Trophoblast cell (in vitro differentiated cells and primary cell): ENCODE data around the gene PIPOX.

Experiments used
- DNase-seq, 2 donors: peaks; one replicate each; pipeline ENCODE4 v3.0.0-alpha.2; 2016
- H2AFZ ChIP-seq: 2 replicates; pipeline ENCODE4 v1.6.1; 2013; ENCODE audit warnings: low read length, moderate library complexity, mild to moderate bottlenecking; ENCODE audit not compliant: insufficient read depth, poor library complexity
- H2AK5ac ChIP-seq: 2 replicates; pipeline ENCODE4 v1.6.1; 2013; ENCODE audit warnings: mild to moderate bottlenecking, low read length
- H2BK120ac ChIP-seq: 2 replicates; pipeline ENCODE4 v1.6.1; 2013; ENCODE audit warnings: low read length, mild to moderate bottlenecking, moderate library complexity; ENCODE audit not compliant: insufficient read depth, poor library complexity
- H2BK12ac ChIP-seq: 2 replicates; pipeline ENCODE4 v1.6.1; 2013; ENCODE audit warnings: mild to moderate bottlenecking, low read length, moderate library complexity
- H2BK5ac ChIP-seq: 2 replicates; pipeline ENCODE4 v1.6.1; 2013; ENCODE audit warnings: low read length, low read depth, moderate library complexity, mild to moderate bottlenecking; ENCODE audit not compliant: poor library complexity
- H3K14ac ChIP-seq: 2 replicates; pipeline ENCODE4 v1.6.1; 2013; ENCODE audit warnings: mild to moderate bottlenecking, low read length
- H3K18ac ChIP-seq: 2 replicates; pipeline ENCODE4 v1.6.1; 2013; ENCODE audit warnings: mild to moderate bottlenecking, low read length
- H3K23ac ChIP-seq: 2 replicates; pipeline ENCODE4 v1.6.1; 2013; ENCODE audit warnings: low read length
- H3K27ac ChIP-seq: 2 replicates; pipeline ENCODE4 v1.5.1; 2013; ENCODE audit warnings: low read depth, mild to moderate bottlenecking, inconsistent platforms, low read length, moderate library complexity
- H3K27me3 ChIP-seq: 2 replicates; pipeline ENCODE4 v1.6.1; 2013; ENCODE audit warnings: inconsistent platforms, mild to moderate bottlenecking, low read length, moderate library complexity; ENCODE audit not compliant: insufficient read depth
- H3K36me3 ChIP-seq, 2 experiments: 1 replicate in 1 of 2; 2 replicates in 1 of 2; pipeline ENCODE4 v1.6.1; 2013; ENCODE audit warnings: low read length in 2 of 2, mild to moderate bottlenecking in 2 of 2, moderate library complexity in 1 of 2; ENCODE audit not compliant: insufficient read depth in 2 of 2, control insufficient read depth in 1 of 2
- H3K4ac ChIP-seq: 2 replicates; pipeline ENCODE4 v1.6.1; 2013; ENCODE audit warnings: low read depth, mild to moderate bottlenecking, low read length, moderate library complexity
- H3K4me1 ChIP-seq, 2 experiments: 1 replicate in 1 of 2; 2 replicates in 1 of 2; pipeline ENCODE4 v1.6.1; 2013; ENCODE audit warnings: low read length in 2 of 2, mild to moderate bottlenecking in 2 of 2, moderate library complexity in 1 of 2; ENCODE audit not compliant: insufficient read depth in 2 of 2, control insufficient read depth in 1 of 2
- H3K4me2 ChIP-seq: 2 replicates; pipeline ENCODE4 v1.6.1; 2013; ENCODE audit warnings: inconsistent platforms, mild to moderate bottlenecking, low read length, moderate library complexity
- H3K4me3 ChIP-seq: 2 replicates; pipeline ENCODE4 v1.5.1; 2013; ENCODE audit warnings: mild to moderate bottlenecking, low read depth, low read length, inconsistent platforms
- H3K79me1 ChIP-seq: one replicate; pipeline ENCODE4 v1.6.1; 2013; ENCODE audit warnings: low read length
- H3K79me2 ChIP-seq: 2 replicates; pipeline ENCODE4 v1.6.1; 2013; ENCODE audit warnings: low read length, mild to moderate bottlenecking; ENCODE audit not compliant: control insufficient read depth, insufficient read depth, poor library complexity
- H3K9ac ChIP-seq: 2 replicates; pipeline ENCODE4 v1.6.1; 2013; ENCODE audit warnings: mild to moderate bottlenecking, low read length
- H3K9me3 ChIP-seq: 2 replicates; pipeline ENCODE4 v1.6.1; 2013; ENCODE audit warnings: low read depth, mild to moderate bottlenecking, control low read depth, inconsistent platforms, low read length; ENCODE audit not compliant: insufficient read depth
- H4K12ac ChIP-seq: 2 replicates; pipeline ENCODE4 v1.6.1; 2013; ENCODE audit warnings: low read depth, mild to moderate bottlenecking, low read length, moderate library complexity
- H4K8ac ChIP-seq: 2 replicates; pipeline ENCODE4 v1.6.1; 2013; ENCODE audit warnings: low read depth, mild to moderate bottlenecking, low read length, moderate library complexity
- H4K91ac ChIP-seq: one replicate; pipeline ENCODE4 v1.6.1; 2013; ENCODE audit warnings: low read depth, mild to moderate bottlenecking, low read length, moderate library complexity
- WGBS: extraction: QIAGEN DNeasy Blood & Tissue Kit; methylation state at CpG from one replicate; pipeline ENCODE4 v1.1.7; 2013; ENCODE audit warnings: missing lambda C conversion rate; ENCODE audit not compliant: insufficient read length, insufficient coverage; ENCODE audit errors: extremely low coverage; 5-methylcytosine and 5-hydroxymethylcytosine counted together

Gene PIPOX

DNA sequence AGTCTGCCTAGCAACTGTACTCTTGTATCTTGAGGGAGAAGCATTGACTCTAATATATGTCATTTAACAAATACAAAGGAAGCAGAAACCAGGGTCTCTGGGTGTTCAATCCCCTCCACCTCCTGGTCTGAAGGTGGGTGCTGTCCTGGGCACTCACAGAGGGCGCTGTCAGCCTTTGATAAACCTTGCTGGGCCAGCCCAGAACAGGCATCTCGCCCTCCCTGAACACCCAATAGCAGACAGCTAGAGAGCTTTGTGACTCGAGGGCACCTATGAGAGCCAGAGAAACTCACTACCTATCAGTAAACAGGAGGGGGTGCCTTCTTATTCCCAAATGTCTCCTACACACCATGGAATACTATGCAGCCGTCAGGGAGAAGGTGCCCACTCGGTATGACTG is 6.4 kb upstream of the PIPOX start:
- no peaks in the 10 kb centered on the region for H3K79me2 ChIP-seq

DNA sequence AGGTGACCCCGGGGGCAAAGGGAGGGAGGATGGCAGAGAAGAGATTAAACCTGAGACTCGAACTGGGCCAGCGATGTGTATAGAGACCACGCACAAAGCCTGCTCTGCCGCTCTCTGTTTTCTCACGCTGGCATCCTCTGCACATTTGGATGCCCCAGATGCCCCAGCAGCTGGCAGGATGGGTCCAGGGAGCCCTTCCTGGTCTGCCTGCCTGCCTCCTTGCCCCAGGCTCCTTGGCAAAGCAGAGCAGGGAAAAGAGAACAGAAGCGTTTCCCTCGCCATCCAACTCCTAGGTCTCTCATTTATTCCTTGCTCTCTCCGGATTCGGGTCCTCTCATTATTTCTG is 5.2 kb upstream of the PIPOX start:
- Histone ChIP-seq H3K79me1 (no peaks in the 10 kb centered on the region), H3K14ac (no peak overlapping the region), H3K23ac (no peak overlapping the region), H3K4me3 (no peak overlapping the region), H3K4me2 (no peak overlapping the region), H3K9ac (no peak overlapping the region), H2BK5ac (no peak overlapping the region), H3K4me1 (peaks cover 0 to 4% of the 10 kb centered on the region in 2 experiments), H3K4ac (no peak overlapping the region), H3K27ac (no peak overlapping the region), H4K91ac (no peak overlapping the region), H3K36me3 (no peaks in the 10 kb centered on the region), H3K9me3 (no peaks in the 10 kb centered on the region), H2AK5ac (no peak overlapping the region), H3K18ac (no peak overlapping the region), H3K27me3 (no peaks in the 10 kb centered on the region), H2BK120ac (no peak overlapping the region), H2BK12ac (no peak overlapping the region), H2AFZ (no peak overlapping the region), H4K8ac (no peak overlapping the region), H4K12ac (no peak overlapping the region), H3K79me2 (no peaks in the 10 kb centered on the region)
- DNase-seq = no peak
- no CpG with 5 or more reads among the region's 10 CpGs for WGBS

More for the DNA sequence above, 6.4 kb upstream of the PIPOX start:
- no peak for DNase-seq
- H3K79me1 ChIP-seq = no peaks in the 10 kb centered on the region
- H3K14ac ChIP-seq = no peak overlapping the region
- no peak overlapping the region for H2BK120ac ChIP-seq
- peaks cover 0 to 12% of the 10 kb centered on the region in 2 experiments for H3K4me1 ChIP-seq
- no peak overlapping the region for H4K8ac ChIP-seq
- no peak overlapping the region for H2BK5ac ChIP-seq
- H3K18ac ChIP-seq = no peak overlapping the region
- no peak overlapping the region for H4K91ac ChIP-seq
- no peak overlapping the region for H2BK12ac ChIP-seq
- H3K4me3 ChIP-seq = no peak overlapping the region
- WGBS = no CpG with 5 or more reads among the region's 5 CpGs
- no peak overlapping the region for H3K23ac ChIP-seq
- no peaks in the 10 kb centered on the region for H3K36me3 ChIP-seq
- no peak overlapping the region for H3K9ac ChIP-seq
- H2AFZ ChIP-seq = no peak overlapping the region
- H3K27ac ChIP-seq = no peak overlapping the region
- peaks cover 5% of the 10 kb centered on the region for H3K27me3 ChIP-seq
- peaks cover 3% of the 10 kb centered on the region for H3K9me3 ChIP-seq
- no peak overlapping the region for H4K12ac ChIP-seq
- no peak overlapping the region for H2AK5ac ChIP-seq
- no peak overlapping the region for H3K4me2 ChIP-seq
- no peak overlapping the region for H3K4ac ChIP-seq

DNA sequence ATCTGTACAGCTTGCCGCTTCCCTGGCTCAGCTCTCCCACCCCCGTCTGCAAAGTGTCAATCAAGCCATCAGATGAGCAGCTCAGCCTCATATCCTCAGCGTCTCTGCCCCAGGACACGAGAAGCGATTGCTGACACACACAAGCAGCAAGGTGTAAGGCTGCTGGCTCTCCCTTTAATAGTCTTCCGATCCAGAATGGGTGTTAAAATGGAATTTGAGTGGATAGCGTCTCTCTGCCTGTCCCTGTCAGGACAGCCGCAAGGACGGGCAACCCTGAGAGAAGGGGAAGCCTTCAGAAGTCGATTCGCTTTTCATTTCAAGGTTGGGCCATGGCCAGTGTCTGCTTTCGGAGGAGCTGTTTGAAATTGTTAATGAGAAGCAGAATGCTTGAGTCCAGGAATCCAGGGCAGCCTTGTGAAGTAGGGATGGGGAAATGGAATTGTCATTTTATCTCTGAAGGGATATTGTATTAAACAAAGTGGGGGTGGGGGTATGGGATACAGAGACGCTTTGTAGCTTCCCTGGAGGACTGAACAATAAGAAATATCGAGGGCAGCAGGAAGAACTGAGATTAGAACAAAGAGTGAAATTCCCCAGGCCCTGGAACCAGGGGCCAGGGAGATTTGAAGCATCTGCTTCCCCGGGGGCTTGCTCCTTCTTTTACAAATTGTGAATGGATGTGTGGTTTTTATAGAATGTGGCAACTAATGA is 4.7 kb upstream of the PIPOX start:
- no peak overlapping the region for H4K91ac ChIP-seq
- no peak overlapping the region for H2BK120ac ChIP-seq
- H3K4me3 ChIP-seq = no peak overlapping the region
- H3K18ac ChIP-seq = no peak overlapping the region
- H4K12ac ChIP-seq = no peak overlapping the region
- no peaks in the 10 kb centered on the region for H3K79me2 ChIP-seq
- no peak overlapping the region for H3K4ac ChIP-seq
- H3K4me1 ChIP-seq = peaks cover 0 to 7% of the 10 kb centered on the region in 2 experiments
- H3K14ac ChIP-seq = no peak overlapping the region
- H3K4me2 ChIP-seq = no peak overlapping the region
- H3K27ac ChIP-seq = no peak overlapping the region
- H3K27me3 ChIP-seq = no peaks in the 10 kb centered on the region
- H3K9me3 ChIP-seq = no peaks in the 10 kb centered on the region
- H2BK12ac ChIP-seq = no peak overlapping the region
- no peak overlapping the region for H2AK5ac ChIP-seq
- H3K23ac ChIP-seq = no peak overlapping the region
- WGBS = no CpG with 5 or more reads among the region's 15 CpGs
- no peak for DNase-seq
- H3K9ac ChIP-seq = no peak overlapping the region
- no peak overlapping the region for H2BK5ac ChIP-seq
- no peak overlapping the region for H2AFZ ChIP-seq
- no peaks in the 10 kb centered on the region for H3K36me3 ChIP-seq
- no peak overlapping the region for H4K8ac ChIP-seq
- H3K79me1 ChIP-seq = no peaks in the 10 kb centered on the region

DNA sequence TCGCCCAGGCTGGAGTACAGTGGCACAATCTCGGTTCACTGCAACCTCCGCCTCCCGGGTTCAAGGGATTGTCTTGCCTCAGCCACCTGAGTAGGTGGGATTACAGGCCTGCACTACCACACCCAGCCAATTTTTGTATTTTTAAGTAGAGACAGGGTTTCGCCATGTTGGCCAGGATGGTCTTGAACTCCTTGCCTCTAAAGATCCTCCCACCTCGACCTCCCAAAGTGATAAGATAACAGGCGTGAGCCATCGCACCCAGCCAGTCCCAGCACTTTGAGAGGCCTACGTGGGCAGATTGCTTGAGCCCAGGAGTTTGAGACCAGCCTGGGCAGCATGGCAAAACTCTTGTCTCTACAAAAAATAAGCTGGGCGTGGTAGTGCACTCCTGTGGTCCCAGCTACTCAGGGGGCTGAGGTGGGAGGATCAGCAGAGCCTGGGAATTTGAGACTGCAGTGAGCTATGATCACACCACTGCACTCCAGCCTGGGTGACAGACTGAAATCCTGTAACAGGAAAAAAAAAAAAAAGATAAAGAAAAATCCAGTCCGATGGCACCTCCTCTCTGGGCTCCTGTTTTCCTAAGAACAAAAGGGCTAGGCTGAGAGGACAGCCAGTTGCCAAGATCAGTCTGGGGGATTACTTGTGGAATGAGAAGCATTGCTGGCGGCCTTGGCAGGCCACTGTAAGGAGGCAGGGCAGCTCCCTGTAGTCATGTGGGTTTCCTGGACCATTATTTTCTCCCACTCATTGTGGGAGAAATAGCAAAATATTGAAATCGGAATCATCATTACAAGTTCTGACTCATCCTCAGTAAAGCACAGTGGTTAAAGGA is 3.0 kb upstream of the PIPOX start:
- H3K23ac ChIP-seq = no peak overlapping the region
- H3K4ac ChIP-seq = no peak overlapping the region
- H3K4me1 ChIP-seq = peaks cover 0 to 7% of the 10 kb centered on the region in 2 experiments
- H3K79me1 ChIP-seq = no peaks in the 10 kb centered on the region
- no peak overlapping the region for H3K27ac ChIP-seq
- H3K79me2 ChIP-seq = no peaks in the 10 kb centered on the region
- WGBS = no CpG with 5 or more reads among the region's 13 CpGs
- H3K4me2 ChIP-seq = no peak overlapping the region
- H3K9ac ChIP-seq = no peak overlapping the region
- no peak overlapping the region for H2AK5ac ChIP-seq
- no peaks in the 10 kb centered on the region for H3K36me3 ChIP-seq
- no peak overlapping the region for H3K14ac ChIP-seq
- H3K9me3 ChIP-seq = no peaks in the 10 kb centered on the region
- no peak overlapping the region for H2BK12ac ChIP-seq
- H4K91ac ChIP-seq = peak overlapping the region; percentile 28
- H4K12ac ChIP-seq = no peak overlapping the region
- H2BK5ac ChIP-seq = no peak overlapping the region
- no peak overlapping the region for H2AFZ ChIP-seq
- peak; percentile 61 to 73 for DNase-seq
- H3K4me3 ChIP-seq = no peak overlapping the region
- no peak overlapping the region for H3K18ac ChIP-seq
- H3K27me3 ChIP-seq = no peaks in the 10 kb centered on the region
- no peak overlapping the region for H2BK120ac ChIP-seq
- H4K8ac ChIP-seq = no peak overlapping the region
